Measurements from ENCODE around the gene ERC2. TPM values are rescaled to one million over a fixed set of nuclear protein-coding genes. Genes with fewer than 3 reads are reported as not detected.

ERC2 gene
- total RNA-seq, 2 donors from 2014 or later: 16.1 to 22.8 TPM

- DNase-seq: peak; percentile 20
- H3K27ac ChIP-seq (ENCODE audit: low read depth, low read length): no peak overlapping the region
- peaks cover 8% of the 10 kb centered on the region for H3K27me3 Mint-ChIP-seq (ENCODE audit: insufficient read depth)
- no peaks in the 10 kb centered on the region for H3K36me3 Mint-ChIP-seq (ENCODE audit: low read depth)
- TF ChIP-seq, protein P1, sequence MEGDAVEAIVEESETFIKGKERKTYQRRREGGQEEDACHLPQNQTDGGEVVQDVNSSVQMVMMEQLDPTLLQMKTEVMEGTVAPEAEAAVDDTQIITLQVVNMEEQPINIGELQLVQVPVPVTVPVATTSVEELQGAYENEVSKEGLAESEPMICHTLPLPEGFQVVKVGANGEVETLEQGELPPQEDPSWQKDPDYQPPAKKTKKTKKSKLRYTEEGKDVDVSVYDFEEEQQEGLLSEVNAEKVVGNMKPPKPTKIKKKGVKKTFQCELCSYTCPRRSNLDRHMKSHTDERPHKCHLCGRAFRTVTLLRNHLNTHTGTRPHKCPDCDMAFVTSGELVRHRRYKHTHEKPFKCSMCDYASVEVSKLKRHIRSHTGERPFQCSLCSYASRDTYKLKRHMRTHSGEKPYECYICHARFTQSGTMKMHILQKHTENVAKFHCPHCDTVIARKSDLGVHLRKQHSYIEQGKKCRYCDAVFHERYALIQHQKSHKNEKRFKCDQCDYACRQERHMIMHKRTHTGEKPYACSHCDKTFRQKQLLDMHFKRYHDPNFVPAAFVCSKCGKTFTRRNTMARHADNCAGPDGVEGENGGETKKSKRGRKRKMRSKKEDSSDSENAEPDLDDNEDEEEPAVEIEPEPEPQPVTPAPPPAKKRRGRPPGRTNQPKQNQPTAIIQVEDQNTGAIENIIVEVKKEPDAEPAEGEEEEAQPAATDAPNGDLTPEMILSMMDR (conservative IDR thresholded peaks at IDR 0.05): no peak
- no peak overlapping the region for H3K9ac ChIP-seq (ENCODE audit: extremely low read depth, low read length, poor library complexity, severe bottlenecking)
- H3K27me3 ChIP-seq (ENCODE audit: control insufficient read depth, insufficient read depth, low read length, poor library complexity, severe bottlenecking): no peaks in the 10 kb centered on the region
- no peaks in the 10 kb centered on the region for H3K9me3 Mint-ChIP-seq
- H3K36me3 ChIP-seq (ENCODE audit: control insufficient read depth, insufficient read depth, low read length): no peaks in the 10 kb centered on the region
- WGBS, 2 experiments (ENCODE audit: insufficient coverage in 1 of 2, insufficient read length in 1 of 2): 91 to 92% methylated on average over 2 of the region's 2 CpGs
- peaks cover 12% of the 10 kb centered on the region for H3K4me1 Mint-ChIP-seq
- no peaks in the 10 kb centered on the region for H3K4me1 ChIP-seq (ENCODE audit: control insufficient read depth, insufficient read depth, low read length)
- no peak overlapping the region for H3K4me3 Mint-ChIP-seq
- H3K27ac Mint-ChIP-seq: no peak overlapping the region
- H3K4me3 ChIP-seq (ENCODE audit: low read length): no peak overlapping the region
- H3K9me3 ChIP-seq (ENCODE audit: control insufficient read depth, low read length): no peaks in the 10 kb centered on the region
Measured at GRCh38 chr3:55639143-55639542, 829.1 kb downstream of the ERC2 start.

GRCh38 chr3:55637906-55638638 lies 830.2 kb downstream of the ERC2 start:
- H3K27me3 ChIP-seq (ENCODE audit: control insufficient read depth, insufficient read depth, low read length, poor library complexity, severe bottlenecking): no peaks in the 10 kb centered on the region
- 93 to 94% methylated on average over 3 to 7 of the region's 7 CpGs for WGBS, 2 experiments (ENCODE audit: insufficient coverage in 1 of 2, insufficient read length in 1 of 2)
- no peak overlapping the region for H3K27ac ChIP-seq (ENCODE audit: low read depth, low read length)
- DNase-seq: no peak
- H3K36me3 ChIP-seq (ENCODE audit: control insufficient read depth, insufficient read depth, low read length): no peaks in the 10 kb centered on the region
- no peak overlapping the region for H3K27ac Mint-ChIP-seq
- H3K9ac ChIP-seq (ENCODE audit: extremely low read depth, low read length, poor library complexity, severe bottlenecking): no peak overlapping the region
- no peaks in the 10 kb centered on the region for H3K36me3 Mint-ChIP-seq (ENCODE audit: low read depth)
- no peak overlapping the region for H3K4me3 ChIP-seq (ENCODE audit: low read length)
- H3K9me3 Mint-ChIP-seq: no peaks in the 10 kb centered on the region
- peaks cover 12% of the 10 kb centered on the region for H3K4me1 Mint-ChIP-seq
- no peaks in the 10 kb centered on the region for H3K4me1 ChIP-seq (ENCODE audit: control insufficient read depth, insufficient read depth, low read length)
- H3K27me3 Mint-ChIP-seq (ENCODE audit: insufficient read depth): peaks cover 9% of the 10 kb centered on the region
- H3K9me3 ChIP-seq (ENCODE audit: control insufficient read depth, low read length): no peaks in the 10 kb centered on the region
- H3K4me3 Mint-ChIP-seq: no peak overlapping the region
- TF ChIP-seq, protein P1 (conservative IDR thresholded peaks at IDR 0.05): no peak

GRCh38 chr3:55636300-55637195 lies 831.7 kb downstream of the ERC2 start:
- Histone ChIP-seq H3K36me3 (ENCODE audit: control insufficient read depth, insufficient read depth, low read length) (no peaks in the 10 kb centered on the region), H3K4me3 (ENCODE audit: low read length) (no peak overlapping the region), H3K4me1 (ENCODE audit: control insufficient read depth, insufficient read depth, low read length) (peaks cover 3% of the 10 kb centered on the region), H3K27me3 (ENCODE audit: control insufficient read depth, insufficient read depth, low read length, poor library complexity, severe bottlenecking) (no peaks in the 10 kb centered on the region), H3K9ac (ENCODE audit: extremely low read depth, low read length, poor library complexity, severe bottlenecking) (no peak overlapping the region), H3K9me3 (ENCODE audit: control insufficient read depth, low read length) (no peaks in the 10 kb centered on the region), H3K27ac (ENCODE audit: low read depth, low read length) (no peak overlapping the region)
- Mint-ChIP-seq H3K4me1 (peaks cover 18% of the 10 kb centered on the region), H3K27ac (no peak overlapping the region), H3K9me3 (no peaks in the 10 kb centered on the region), H3K27me3 (ENCODE audit: insufficient read depth) (peaks cover 9% of the 10 kb centered on the region), H3K4me3 (no peak overlapping the region), H3K36me3 (ENCODE audit: low read depth) (no peaks in the 10 kb centered on the region)
- DNase-seq: no peak
- TF ChIP-seq, protein P1 (conservative IDR thresholded peaks at IDR 0.05): no peak
- WGBS, 2 experiments (ENCODE audit: insufficient coverage in 1 of 2, insufficient read length in 1 of 2): 88 to 89% methylated on average over 7 to 9 of the region's 9 CpGs
